ENCODE measurements around the gene VMO1.

The VMO1 gene

GRCh38 chr17:4751932-4752331 lies 34.2 kb downstream of the VMO1 start:
- no peak for DNase-seq

- no peak for DNase-seq
Measured at GRCh38 chr17:4750606-4751005, 35.6 kb downstream of the VMO1 start.

DNA sequence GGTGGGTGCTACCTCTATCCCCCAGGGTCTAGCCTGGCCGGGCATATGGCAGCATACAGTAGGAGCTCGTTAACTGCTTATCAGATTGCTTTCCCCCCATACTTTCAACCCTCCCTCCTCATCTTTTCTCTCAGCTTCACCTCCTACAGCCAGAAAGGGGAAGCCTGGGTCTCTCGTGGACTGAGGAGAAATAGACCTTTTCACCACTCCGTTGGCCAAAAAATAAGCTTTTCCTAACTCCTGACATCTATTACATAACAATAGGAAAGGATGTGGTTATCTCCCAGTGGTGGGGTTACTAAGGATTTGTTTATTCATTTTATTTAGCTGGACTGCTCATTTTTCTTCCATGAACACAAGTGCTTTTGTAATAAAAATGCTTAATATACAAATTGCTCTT lies 37.5 kb downstream of the VMO1 start:
- DNase-seq: no peak

DNA sequence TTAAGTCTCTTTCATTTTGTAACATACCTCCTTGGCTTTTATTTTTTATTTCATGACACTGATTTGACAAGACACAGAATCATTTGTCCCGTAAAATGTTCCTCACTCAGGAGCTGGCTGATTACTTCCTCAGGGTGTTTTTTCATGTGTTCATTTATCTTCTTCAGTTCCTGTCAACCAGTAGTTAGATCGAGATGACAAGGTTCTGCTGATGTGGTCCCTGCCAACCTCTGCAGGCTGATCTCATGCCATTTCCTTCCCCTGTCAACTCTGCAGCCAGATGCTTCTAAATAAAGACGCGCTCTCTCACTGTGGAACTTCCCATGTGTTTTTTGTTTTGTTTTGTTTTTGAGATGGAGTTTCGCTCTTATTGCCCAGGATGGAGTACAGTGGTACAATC lies 38.3 kb downstream of the VMO1 start:
- no peak for DNase-seq

DNA sequence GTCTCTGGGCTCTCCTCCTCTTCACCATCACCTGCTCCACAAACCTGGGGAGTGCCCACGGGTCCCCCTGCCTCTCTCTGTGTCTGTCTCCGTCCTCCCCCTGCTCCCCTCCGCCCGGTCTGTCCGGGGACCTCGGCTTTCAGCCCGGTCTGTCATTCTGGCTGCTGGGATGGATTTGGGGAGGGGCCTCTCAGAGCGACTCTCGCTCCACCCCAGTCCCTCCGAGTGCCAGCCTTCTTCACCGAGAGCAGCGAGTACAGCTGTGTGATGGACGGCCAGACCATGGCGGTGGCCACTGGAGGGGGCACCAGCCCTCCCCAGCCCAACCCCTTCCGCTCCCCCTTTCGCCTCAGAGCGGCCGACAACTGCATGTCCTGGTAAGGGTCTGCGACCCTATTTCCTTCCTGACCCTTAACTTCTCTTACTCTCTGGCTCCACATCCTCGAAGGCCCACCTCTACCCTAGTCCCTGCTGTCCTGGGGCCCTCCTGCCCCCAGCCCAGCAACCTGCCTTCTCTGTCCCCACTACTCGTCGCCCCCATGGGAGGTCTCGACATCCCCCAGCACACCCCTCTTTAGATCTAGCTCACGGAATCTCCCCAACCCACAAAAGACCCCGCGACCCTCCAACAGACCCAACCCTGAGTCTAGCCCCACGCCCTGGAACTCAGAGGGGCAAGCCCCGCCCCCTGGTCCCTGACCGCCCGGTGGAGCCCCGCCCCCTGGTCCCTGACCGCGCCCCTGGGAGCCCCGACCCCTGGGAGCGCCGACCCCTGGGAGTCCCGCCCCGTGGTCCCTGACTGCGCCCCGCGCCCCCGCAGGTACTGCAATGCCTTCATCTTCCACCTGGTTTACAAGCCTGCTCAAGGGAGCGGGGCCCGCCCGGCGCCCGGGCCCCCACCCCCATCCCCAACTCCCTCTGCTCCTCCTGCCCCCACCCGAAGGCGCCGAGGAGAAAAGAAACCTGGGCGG lies 40.9 kb downstream of the VMO1 start:
- DNase-seq: no peak

DNA sequence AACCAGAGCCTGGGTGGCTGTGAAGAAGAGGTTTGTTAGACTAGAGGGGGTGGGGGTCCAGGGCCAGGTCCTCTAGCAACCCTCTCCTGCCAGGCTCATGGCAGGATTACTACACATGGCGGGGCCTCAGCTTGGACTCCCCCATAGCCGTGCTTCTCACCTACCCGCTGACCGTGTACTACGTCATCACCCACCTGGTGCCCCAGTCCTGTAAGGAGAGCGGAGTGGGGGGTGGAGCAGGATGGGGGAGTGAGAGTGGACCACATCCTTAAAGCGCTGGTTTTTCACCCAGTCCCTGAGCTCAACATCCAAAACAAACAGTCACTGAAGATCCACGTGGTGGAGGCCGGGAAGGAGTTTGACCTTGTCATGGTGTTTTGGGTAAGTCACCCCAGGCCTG lies 42.3 kb downstream of the VMO1 start:
- DNase-seq: no peak

DNA sequence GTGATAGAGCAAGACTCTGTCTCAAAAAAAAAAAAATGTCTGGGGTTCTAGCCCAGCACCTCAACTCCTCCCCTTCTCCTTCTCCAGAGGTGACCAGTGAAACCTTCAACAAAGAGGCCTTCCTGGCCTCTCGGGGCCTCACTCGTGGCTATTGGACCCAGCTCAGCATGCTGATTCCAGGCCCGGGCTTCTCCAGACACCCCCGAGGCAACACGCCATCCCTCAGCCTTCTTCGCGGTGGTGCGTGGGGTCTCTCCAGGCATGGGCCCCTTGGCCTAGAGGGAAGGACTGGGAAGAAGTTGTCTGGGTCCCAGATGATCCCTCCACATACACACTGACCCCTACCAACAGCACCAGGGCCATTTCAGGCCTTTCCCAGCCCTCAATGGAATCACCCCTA lies 42.9 kb downstream of the VMO1 start:
- no peak for DNase-seq

DNA sequence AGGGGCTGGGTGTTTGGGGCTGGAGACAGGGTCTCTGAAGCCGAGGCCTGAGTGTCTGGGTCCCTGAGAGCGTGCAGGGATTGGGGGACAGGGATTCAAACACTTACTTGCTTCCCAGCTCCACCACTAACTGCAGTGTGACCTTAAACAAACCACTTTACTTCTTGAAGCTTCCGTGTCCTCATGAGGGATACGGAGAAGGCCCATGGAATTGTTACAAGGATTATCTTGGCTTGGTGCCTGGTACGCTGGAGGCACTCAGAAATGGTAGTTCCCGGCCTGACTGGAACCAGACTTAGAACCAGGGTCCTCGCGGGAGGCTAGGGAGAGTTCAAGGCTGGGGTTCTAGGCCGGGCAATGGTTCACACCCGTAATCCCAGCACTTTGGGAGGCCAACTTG lies 43.5 kb downstream of the VMO1 start:
- DNase-seq: no peak

- DNase-seq: no peak
Measured at GRCh38 chr17:4742133-4742532, 44.0 kb downstream of the VMO1 start.

GRCh38 chr17:4741544-4741943 lies 44.6 kb downstream of the VMO1 start:
- DNase-seq: no peak

DNA sequence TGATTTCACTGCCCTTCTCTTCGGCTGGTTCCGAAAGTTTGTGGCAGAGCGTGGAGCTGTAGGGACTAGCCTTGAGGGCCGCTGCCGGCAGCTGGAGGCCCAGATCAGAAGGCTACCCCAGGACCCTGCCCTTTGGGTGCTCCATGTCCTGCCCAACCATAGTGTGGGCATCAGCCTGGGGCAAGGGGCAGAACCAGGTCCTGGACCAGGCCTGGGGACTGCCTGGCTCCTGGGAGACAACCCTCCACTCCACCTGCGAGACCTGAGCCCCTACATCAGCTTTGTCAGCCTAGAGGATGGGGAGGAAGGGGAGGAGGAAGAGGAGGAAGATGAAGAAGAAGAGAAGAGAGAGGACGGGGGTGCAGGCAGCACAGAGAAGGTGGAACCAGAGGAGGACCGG lies 45.6 kb downstream of the VMO1 start:
- DNase-seq: no peak

GRCh38 chr17:4740025-4740351 lies 46.2 kb downstream of the VMO1 start:
- DNase-seq: no peak

- DNase-seq: peak; percentile 54 to 60
Measured at GRCh38 chr17:4739122-4740024, 46.8 kb downstream of the VMO1 start, which contains the start of the genes CXCL16 and ZMYND15. CXCL16 (minus strand) TSS chr17:4739928; CDS start chr17:4739339, 589 bp downstream. ZMYND15 (plus strand) TSS chr17:4739833; CDS start chr17:4740549, 716 bp downstream.

GRCh38 chr17:4738136-4739121 lies 47.7 kb downstream of the VMO1 start:
- DNase-seq: no peak

- DNase-seq: no peak
Measured at GRCh38 chr17:4735876-4736651, 50.1 kb downstream of the VMO1 start.

All from activated CD4-positive, alpha-beta T cell treated with anti-CD3 and anti-CD28 coated beads for 4 hours (primary cell).